WTC11 (cell line): Measurements from ENCODE around the gene CD160. TPM values are rescaled to one million over a fixed set of nuclear protein-coding genes. Genes with fewer than 3 reads are reported as not detected.

ENCODE experiments used
- ATAC-seq: fragments of 200-7000 bp; cut with Tn5 transposase; 2 replicates; pipeline ENCODE4 v1.10.0; 2021; ENCODE audit warnings: mild to moderate bottlenecking, moderate library complexity
- CTCF ChIA-PET: fragments of 300-600 bp; sonication (Branson Sonifier 250); formaldehyde crosslinking; loops from one replicate; lab custom pipeline; 2021; ENCODE audit warnings: antibody characterized with exemption; lab: Charles Lee
- POLR2A ChIA-PET: fragments of 350-600 bp; sonication (Branson Sonifier 250); formaldehyde crosslinking; loops from one replicate; lab custom pipeline; 2021; ENCODE audit warnings: antibody characterized with exemption; lab: Charles Lee
- DNase-seq: peaks from one replicate; pipeline ENCODE4 v3.0.0; 2021; ENCODE audit warnings: low spot score
- H3K27ac Mint-ChIP-seq: 2 replicates; pipeline ENCODE4 v1.8.0; 2021; ENCODE audit warnings: mixed read lengths
- H3K27me3 Mint-ChIP-seq: 2 replicates; pipeline ENCODE4 v1.8.0; 2021; ENCODE audit warnings: low read depth, mild to moderate bottlenecking, moderate library complexity, mixed read lengths
- H3K36me3 Mint-ChIP-seq: 2 replicates; pipeline ENCODE4 v1.8.0; 2021; ENCODE audit warnings: mixed read lengths
- H3K4me1 Mint-ChIP-seq: 2 replicates; pipeline ENCODE4 v1.8.0; 2022; ENCODE audit warnings: mixed read lengths
- H3K4me3 Mint-ChIP-seq: 2 replicates; pipeline ENCODE4 v1.8.0; 2021; ENCODE audit warnings: mild to moderate bottlenecking, moderate library complexity, mixed read lengths
- H3K9me3 Mint-ChIP-seq: 2 replicates; pipeline ENCODE4 v1.8.0; 2021; ENCODE audit warnings: mixed read lengths
- E2F4 ChIP-seq: sonication (generic); formaldehyde crosslinking; IDR thresholded peaks from 2 replicates; pipeline ENCODE4 v1.8.1; 2022; ENCODE audit warnings: low read depth, mild to moderate bottlenecking, moderate library complexity, missing genetic modification reagents, borderline replicate concordance
- FOXJ3 ChIP-seq: sonication (generic); formaldehyde crosslinking; IDR thresholded peaks from 2 replicates; pipeline ENCODE4 v1.9.0; 2021; ENCODE audit warnings: missing genetic modification reagents, mild to moderate bottlenecking, borderline replicate concordance
- FOXK1 ChIP-seq: sonication (generic); formaldehyde crosslinking; IDR thresholded peaks from 2 replicates; pipeline ENCODE4 v1.8.0; 2022; ENCODE audit warnings: mild to moderate bottlenecking, moderate library complexity, missing genetic modification reagents
- GABPB1 ChIP-seq: sonication (generic); formaldehyde crosslinking; IDR thresholded peaks from 2 replicates; pipeline ENCODE4 v1.8.1; 2023; ENCODE audit warnings: mild to moderate bottlenecking, missing genetic modification reagents
- MYBL2 ChIP-seq: sonication (generic); formaldehyde crosslinking; IDR thresholded peaks from 2 replicates; pipeline ENCODE4 v1.8.1; 2023; ENCODE audit warnings: mild to moderate bottlenecking, moderate library complexity, missing genetic modification reagents
- NFYB ChIP-seq: sonication (generic); formaldehyde crosslinking; conservative IDR thresholded peaks from 2 replicates; pipeline ENCODE4 v1.8.0; 2022; ENCODE audit warnings: low read depth, missing genetic modification reagents
- OVOL2 ChIP-seq: fragments of 250-450 bp; sonication (Bioruptor Pico); IDR thresholded peaks from 2 replicates; pipeline ENCODE4 v1.9.0; 2021; ENCODE audit warnings: mild to moderate bottlenecking, borderline replicate concordance
- PRRX2 ChIP-seq: fragments of 250-450 bp; sonication (Bioruptor Pico); IDR thresholded peaks from 2 replicates; pipeline ENCODE4 v1.8.0; 2021; ENCODE audit warnings: mild to moderate bottlenecking
- SP1 ChIP-seq: sonication (generic); formaldehyde crosslinking; conservative IDR thresholded peaks from 2 replicates; pipeline ENCODE4 v1.8.1; 2022; ENCODE audit warnings: missing genetic modification reagents
- USF1 ChIP-seq: sonication (generic); formaldehyde crosslinking; IDR thresholded peaks from 2 replicates; pipeline ENCODE4 v1.8.0; 2022; ENCODE audit warnings: mild to moderate bottlenecking, missing genetic modification reagents
- ZBTB43 ChIP-seq: sonication (generic); formaldehyde crosslinking; IDR thresholded peaks from 2 replicates; pipeline ENCODE4 v1.8.1; 2023; ENCODE audit warnings: mild to moderate bottlenecking, missing genetic modification reagents
- ZNF121 ChIP-seq: sonication (generic); formaldehyde crosslinking; IDR thresholded peaks from 2 replicates; pipeline ENCODE4 v1.8.0; 2023; ENCODE audit warnings: missing genetic modification reagents
- ZNF423 ChIP-seq: fragments of 250-450 bp; sonication (Bioruptor Pico); IDR thresholded peaks from 2 replicates; pipeline ENCODE4 v2.1.2; 2022; ENCODE audit warnings: mild to moderate bottlenecking, moderate library complexity
- ZSCAN18 ChIP-seq: fragments of 250-450 bp; sonication (Bioruptor Pico); IDR thresholded peaks from 2 replicates; pipeline ENCODE4 v2.1.2; 2022; ENCODE audit warnings: mild to moderate bottlenecking, moderate library complexity
- total RNA-seq: library from RNA; stranded (reverse); gene quantifications from 3 replicates; pipeline ENCODE4 v1.2.3, GENCODE V29; 2021
- TF ChIP-seq, protein P1 (sequence below): fragments of 250-450 bp; sonication (Bioruptor Pico); IDR thresholded peaks from 2 replicates; pipeline ENCODE4 v1.8.0; 2021; ENCODE audit warnings: mild to moderate bottlenecking
- TF ChIP-seq, protein P2 (sequence below): sonication (generic); formaldehyde crosslinking; IDR thresholded peaks from 2 replicates; pipeline ENCODE4 v1.8.1; 2022; ENCODE audit warnings: mild to moderate bottlenecking, missing genetic modification reagents, moderate library complexity, borderline replicate concordance

CD160 gene
- total RNA-seq, 1 experiment from 2014 or later = not detected

GRCh38 chr1:145688924-145689323 lies 30.4 kb upstream of the CD160 start (continued):
- no peak for TF ChIP-seq MYBL2 (CRISPR knock-in tag)
- TF ChIP-seq FOXK1 (CRISPR knock-in tag) = no peak
- TF ChIP-seq ZBTB43 (CRISPR knock-in tag) = no peak

DNA sequence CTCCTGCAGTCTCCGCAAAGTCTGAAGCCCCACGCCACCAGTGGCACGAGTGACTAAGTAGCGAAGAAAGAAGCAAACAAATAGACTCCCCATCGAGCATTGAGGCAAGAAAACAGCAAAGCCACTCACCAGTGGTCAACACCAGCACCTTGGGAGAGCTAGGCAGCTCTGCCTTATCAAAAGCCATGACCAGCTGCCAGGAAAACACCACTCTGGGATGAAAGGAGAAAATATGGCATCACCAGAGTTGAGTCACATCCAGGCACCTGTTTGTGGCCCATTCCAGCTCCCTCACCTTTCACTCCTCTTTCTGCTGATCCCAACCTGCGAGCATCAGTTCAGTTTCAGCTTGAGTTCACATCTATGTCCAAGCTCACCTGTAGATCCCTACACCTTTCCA lies 29.4 kb upstream of the CD160 start:
- ChIA-PET POLR2A (no interaction called here), CTCF (interaction anchor here (0.6 kb wide), 1 partner anchor 169 kb away, joined by 5 read pairs; the partner anchor contains the start of gene PIAS3)
- Mint-ChIP-seq H3K27me3 (peaks cover 6% of the 10 kb centered on the region), H3K27ac (no peak overlapping the region), H3K9me3 (0 out of 2 replicates have a peak, but pooled peaks cover 4% of the 10 kb centered on the region), H3K4me1 (peaks cover 6% of the 10 kb centered on the region; the same call in 1 of the 2 replicates), H3K36me3 (no peaks in the 10 kb centered on the region), H3K4me3 (no peak overlapping the region)
- no peak for TF ChIP-seq FOXJ3 (CRISPR knock-in tag)
- TF ChIP-seq, protein P1, sequence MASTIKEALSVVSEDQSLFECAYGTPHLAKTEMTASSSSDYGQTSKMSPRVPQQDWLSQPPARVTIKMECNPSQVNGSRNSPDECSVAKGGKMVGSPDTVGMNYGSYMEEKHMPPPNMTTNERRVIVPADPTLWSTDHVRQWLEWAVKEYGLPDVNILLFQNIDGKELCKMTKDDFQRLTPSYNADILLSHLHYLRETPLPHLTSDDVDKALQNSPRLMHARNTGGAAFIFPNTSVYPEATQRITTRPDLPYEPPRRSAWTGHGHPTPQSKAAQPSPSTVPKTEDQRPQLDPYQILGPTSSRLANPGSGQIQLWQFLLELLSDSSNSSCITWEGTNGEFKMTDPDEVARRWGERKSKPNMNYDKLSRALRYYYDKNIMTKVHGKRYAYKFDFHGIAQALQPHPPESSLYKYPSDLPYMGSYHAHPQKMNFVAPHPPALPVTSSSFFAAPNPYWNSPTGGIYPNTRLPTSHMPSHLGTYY = no peak
- no peak for TF ChIP-seq E2F4 (CRISPR knock-in tag)
- no peak for TF ChIP-seq OVOL2 (CRISPR knock-in tag)
- no peak for TF ChIP-seq PRRX2 (CRISPR knock-in tag)
- no peak for TF ChIP-seq ZSCAN18
- TF ChIP-seq ZNF423 = no peak
- no peak for TF ChIP-seq NFYB (CRISPR knock-in tag)
- TF ChIP-seq SP1 (CRISPR knock-in tag) = no peak
- TF ChIP-seq, protein P2, sequence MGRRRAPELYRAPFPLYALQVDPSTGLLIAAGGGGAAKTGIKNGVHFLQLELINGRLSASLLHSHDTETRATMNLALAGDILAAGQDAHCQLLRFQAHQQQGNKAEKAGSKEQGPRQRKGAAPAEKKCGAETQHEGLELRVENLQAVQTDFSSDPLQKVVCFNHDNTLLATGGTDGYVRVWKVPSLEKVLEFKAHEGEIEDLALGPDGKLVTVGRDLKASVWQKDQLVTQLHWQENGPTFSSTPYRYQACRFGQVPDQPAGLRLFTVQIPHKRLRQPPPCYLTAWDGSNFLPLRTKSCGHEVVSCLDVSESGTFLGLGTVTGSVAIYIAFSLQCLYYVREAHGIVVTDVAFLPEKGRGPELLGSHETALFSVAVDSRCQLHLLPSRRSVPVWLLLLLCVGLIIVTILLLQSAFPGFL (CRISPR knock-in tag) = no peak
- no peak for TF ChIP-seq USF1
- no peak for TF ChIP-seq ZNF121
- TF ChIP-seq GABPB1 (CRISPR knock-in tag) = no peak
- DNase-seq = no peak
- ATAC-seq = no peak
